Lower leg skin (tissue), 4 donors: Measurements from ENCODE around the gene PTOV1. TPM values are rescaled to one million over a fixed set of nuclear protein-coding genes. Genes with fewer than 3 reads are reported as not detected.

ENCODE experiments used
- DNase-seq, 2 donors: peaks; one replicate each; pipeline ENCODE4 v3.0.0-alpha.2; 2019; ENCODE audit warnings: low spot score in 2 of 2
- H3K4me3 ChIP-seq: fragments of 200-600 bp; sonication (generic); 2 replicates; pipeline ENCODE4 v1.5.1; 2017; ENCODE audit warnings: mild to moderate bottlenecking, low read depth; ENCODE audit not compliant: poor library complexity, severe bottlenecking
- CTCF ChIP-seq, 3 donors: fragments of 450-650 bp; IDR thresholded peaks; one replicate each; pipeline ENCODE4 v1.5.1; 2016; ENCODE audit warnings: antibody characterized with exemption in 3 of 3, mild to moderate bottlenecking in 3 of 3, moderate library complexity in 2 of 3
- POLR2A ChIP-seq, 2 donors: fragments of 450-650 bp; IDR thresholded peaks; one replicate each; pipeline ENCODE4 v1.6.1; 2016 to 2017; ENCODE audit warnings: antibody characterized with exemption in 2 of 2, mild to moderate bottlenecking in 1 of 2, moderate library complexity in 1 of 2
- WGBS, 2 donors: methylation state at CpG; one replicate each; pipeline ENCODE4 v1.1.5; 2018; 5-methylcytosine and 5-hydroxymethylcytosine counted together
- intact Hi-C: fragments of 100-400 bp; cut with DNase I; formaldehyde crosslinking; loops from one replicate; pipeline ENCODE4 v1.15.0; 2023; ENCODE audit warnings: low total_unique reads
- total RNA-seq, 4 donors: library from RNA; depleted of rRNA; stranded (reverse); fragments of >200 nt; gene quantifications; one replicate each; pipeline ENCODE4 v1.1.0, GENCODE V29; 2016

The PTOV1 gene
- total RNA-seq, 4 donors from 2014 or later: 62.4 to 122 (median 92.5) TPM

- intact Hi-C loops: no loop called here
- WGBS, 2 donors: 87 to 89% methylated on average over 29 to 35 of the region's 39 CpGs
- peak; percentile 14 to 87 for DNase-seq
- H3K4me3 ChIP-seq: no peak overlapping the region
- TF ChIP-seq POLR2A (IDR thresholded peaks at IDR 0.05) (no peak), CTCF (IDR thresholded peaks at IDR 0.05) (no peak)
Measured at GRCh38 chr19:49854378-49855263, 3.7 kb downstream of the PTOV1 start.

- intact Hi-C loops: no loop called here
- TF ChIP-seq POLR2A (IDR thresholded peaks at IDR 0.05): no peak
- TF ChIP-seq CTCF (IDR thresholded peaks at IDR 0.05): no peak
- 85 to 92% methylated on average over 12 of the region's 12 CpGs for WGBS, 2 donors
- no peak for DNase-seq
- no peak overlapping the region for H3K4me3 ChIP-seq
Measured at GRCh38 chr19:49855277-49855675, 4.3 kb downstream of the PTOV1 start.

- peak; percentile 14 to 80 for DNase-seq
- intact Hi-C loops: no loop called here
- 82 to 88% methylated on average over 18 to 20 of the region's 21 CpGs for WGBS, 2 donors
- H3K4me3 ChIP-seq: no peak overlapping the region
- TF ChIP-seq CTCF (IDR thresholded peaks at IDR 0.05) (no peak), POLR2A (IDR thresholded peaks at IDR 0.05) (no peak)
Measured at GRCh38 chr19:49855676-49856573, 5.0 kb downstream of the PTOV1 start.

GRCh38 chr19:49856574-49857021 is 5.6 kb downstream of the PTOV1 start:
- DNase-seq: peak in 1 of 2 donors; percentile 13
- H3K4me3 ChIP-seq: no peak overlapping the region
- intact Hi-C loops: no loop called here
- TF ChIP-seq POLR2A (IDR thresholded peaks at IDR 0.05) (no peak), CTCF (IDR thresholded peaks at IDR 0.05) (no peak)
- WGBS, 2 donors: 89 to 92% methylated on average over 14 to 16 of the region's 18 CpGs

- intact Hi-C loops: no loop called here
- TF ChIP-seq CTCF (IDR thresholded peaks at IDR 0.05): no peak
- TF ChIP-seq POLR2A (IDR thresholded peaks at IDR 0.05): no peak
- DNase-seq: no peak
- 91 to 94% methylated on average over 24 to 25 of the region's 26 CpGs for WGBS, 2 donors
- H3K4me3 ChIP-seq: no peak overlapping the region
Measured at GRCh38 chr19:49857061-49857837, 6.3 kb downstream of the PTOV1 start.
